ENCODE data around the gene ARRDC2. TPM values are rescaled to one million over a fixed set of nuclear protein-coding genes. Genes with fewer than 3 reads are reported as not detected.

The ARRDC2 gene
- total and polyA plus RNA-seq, 2 of the 13 experiments (the other 11 are each of a cell fraction or from before 2014, with no cell fraction given), result 2.1 to 3.4 TPM

DNA sequence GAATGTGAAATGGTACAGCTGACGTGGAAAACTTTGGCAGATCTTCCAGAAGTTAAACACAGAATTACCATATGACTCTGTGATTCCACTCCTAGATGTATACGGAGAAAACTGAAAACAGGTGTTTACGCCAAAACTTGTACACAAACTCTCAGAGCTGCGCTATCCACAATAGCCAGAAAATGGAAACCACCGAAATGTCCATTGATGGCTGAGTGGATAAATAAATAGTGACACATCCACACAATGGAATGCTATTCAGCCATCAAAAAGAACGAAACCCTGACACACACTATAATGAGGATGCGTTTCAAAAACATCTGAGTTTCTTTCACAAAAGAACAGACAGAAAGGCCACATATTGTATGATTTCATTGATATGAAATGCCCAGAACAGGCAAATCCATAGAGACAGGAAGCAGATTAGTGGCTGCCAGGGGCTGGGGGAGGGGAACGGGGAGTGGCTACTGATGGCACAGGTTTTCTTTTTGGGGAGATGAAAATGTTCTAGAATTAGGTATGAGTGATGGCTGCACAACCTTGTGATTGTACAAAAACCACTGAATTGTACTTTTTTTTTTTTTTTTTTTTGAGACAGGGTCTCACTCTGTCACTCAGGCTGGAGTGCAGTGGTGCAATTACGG is 45.7 kb downstream of the ARRDC2 start:
- intact Hi-C loops (cut with micrococcal nuclease; ENCODE audit: unreplicated experiment) (no loop called here), in situ Hi-C loops (cut with HindIII; ENCODE audit: extremely low pct_ligation_motif_present, low pct_unique_long_range_greater_than_20kb) (loop anchor here (25.0 kb wide), 1 partner anchor 116 kb away; the partner anchor contains the start of gene CCDC124)
- CTCF ChIA-PET (ENCODE audit: low intra/inter-chr PET ratio, low total read pairs), result no interaction called here

DNA sequence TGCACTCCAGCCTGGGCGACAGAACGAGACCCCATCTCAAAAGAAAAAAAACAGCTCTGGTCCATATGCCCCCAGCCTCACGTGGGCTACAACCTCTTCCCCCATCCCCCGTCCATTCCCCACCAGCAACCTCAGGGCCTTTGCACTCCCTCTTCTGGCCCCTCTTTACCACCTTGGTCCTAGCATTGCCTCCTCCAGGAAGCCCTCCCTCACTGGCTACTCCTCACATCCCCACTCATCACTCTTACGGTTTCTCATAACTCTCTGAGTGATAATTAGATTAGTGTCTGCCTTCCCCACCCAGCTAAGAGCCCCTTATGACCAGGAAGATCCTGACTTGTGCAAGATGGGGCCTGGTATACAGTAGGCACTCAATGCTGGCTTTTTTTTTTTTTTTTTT is 48.0 kb downstream of the ARRDC2 start:
- no peak for ATAC-seq
- H3K27me3 ChIP-seq (ENCODE audit: control insufficient read depth in 1 of 2, insufficient read depth in 2 of 2, low read length in 2 of 2), result peaks cover 0 to 6% of the 10 kb centered on the region in 2 experiments; a peak in 3 of 5 replicates
- no peaks in the 10 kb centered on the region for H4K20me1 ChIP-seq (ENCODE audit: insufficient read depth, low read length)
- BruUV-seq (replicated peaks), result no TSS peak
- H3K4me3 ChIP-seq (replicated peaks in 1 of 3; ENCODE audit: insufficient read depth in 1 of 3, low read depth in 2 of 3, low read length in 3 of 3), result no peak overlapping the region
- intact Hi-C loops (cut with micrococcal nuclease; ENCODE audit: unreplicated experiment) (no loop called here), in situ Hi-C loops (cut with HindIII; ENCODE audit: extremely low pct_ligation_motif_present, low pct_unique_long_range_greater_than_20kb) (loop anchor here (5.0 to 25.0 kb wide), 2 partner anchors 49 to 119 kb away; partner anchors contain the start of genes ARRDC2 and CCDC124)
- DNase-seq (ENCODE audit: low spot score), result no peak
- no peak overlapping the region for H3K27ac ChIP-seq (ENCODE audit: extremely low read length, insufficient read depth, low read length)
- ChIA-PET POLR2A (interaction anchor here (1.1 to 1.4 kb wide), 2 partner anchors 42 to 48 kb away, joined by 3 read pairs; partner anchors contain the start of gene ARRDC2), CTCF (ENCODE audit: low intra/inter-chr PET ratio, low total read pairs) (interaction anchor here (3.4 kb wide), 1 partner anchor 49 kb away, joined by 85 read pairs; the partner anchor contains the start of gene ARRDC2)
- no peaks in the 10 kb centered on the region for H3K36me3 ChIP-seq (replicated peaks in 1 of 2; ENCODE audit: control insufficient read depth in 1 of 2, insufficient read depth in 2 of 2, low read length in 2 of 2)
- no peak overlapping the region for H3K4me2 ChIP-seq (ENCODE audit: low read depth, low read length)
- H3K4me1 ChIP-seq (ENCODE audit: insufficient read depth, low read length), result peaks cover 17% of the 10 kb centered on the region
- no peak overlapping the region for H2AFZ ChIP-seq (ENCODE audit: low read length)
- TF ChIP-seq ZBTB40 (IDR thresholded peaks at IDR 0.05), result no peak
- no peak for TF ChIP-seq ZBTB40 (CRISPR knock-in tag; IDR thresholded peaks at IDR 0.05)
- TF ChIP-seq TCF7L2 (IDR thresholded peaks at IDR 0.05; ENCODE audit: low read depth, low read length), result no peak
- 44% methylated on average over 5 of the region's 5 CpGs for whole genome bisulfite sequencing (ENCODE audit: low lambda C conversion rate)
- no peaks in the 10 kb centered on the region for H3K79me2 ChIP-seq (ENCODE audit: insufficient read depth, low read length)
- no peaks in the 10 kb centered on the region for H3K9me3 ChIP-seq (ENCODE audit: low read length)
- FAIRE-seq, result no peak
- H3K9ac ChIP-seq (ENCODE audit: insufficient read depth, low read depth, low read length), result no peak overlapping the region

More for the DNA sequence above, 45.7 kb downstream of the ARRDC2 start:
- H3K27ac ChIP-seq (ENCODE audit: extremely low read length, insufficient read depth, low read length), result no peak overlapping the region
- 24% methylated on average over 9 of the region's 9 CpGs for WGBS (ENCODE audit: low lambda C conversion rate)
- POLR2A ChIA-PET, result no interaction called here
- TF ChIP-seq ZC3H4 (CRISPR knock-in tag; IDR thresholded peaks at IDR 0.05; ENCODE audit: borderline replicate concordance) (no peak), FLYWCH1 (CRISPR knock-in tag; IDR thresholded peaks at IDR 0.05) (no peak), ZNF101 (CRISPR knock-in tag; IDR thresholded peaks at IDR 0.05; ENCODE audit: borderline replicate concordance, low read depth) (no peak), POLR2G (IDR thresholded peaks at IDR 0.05; ENCODE audit: low read depth, low read length) (no peak), ZNF367 (CRISPR knock-in tag; IDR thresholded peaks at IDR 0.05; ENCODE audit: borderline replicate concordance) (no peak), MAFF (IDR thresholded peaks at IDR 0.05; ENCODE audit: low read depth, low read length) (no peak), ONECUT2 (CRISPR knock-in tag; IDR thresholded peaks at IDR 0.05) (no peak), KDM5A (IDR thresholded peaks at IDR 0.05; ENCODE audit: borderline replicate concordance, low read length) (no peak), YEATS2 (CRISPR knock-in tag; IDR thresholded peaks at IDR 0.05; ENCODE audit: borderline replicate concordance) (no peak), ZNF501 (CRISPR knock-in tag; IDR thresholded peaks at IDR 0.05) (no peak)
- TF ChIP-seq, protein P1, sequence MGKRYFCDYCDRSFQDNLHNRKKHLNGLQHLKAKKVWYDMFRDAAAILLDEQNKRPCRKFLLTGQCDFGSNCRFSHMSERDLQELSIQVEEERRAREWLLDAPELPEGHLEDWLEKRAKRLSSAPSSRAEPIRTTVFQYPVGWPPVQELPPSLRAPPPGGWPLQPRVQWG (CRISPR knock-in tag; IDR thresholded peaks at IDR 0.05; ENCODE audit: borderline replicate concordance, low read depth), result no peak
- ATAC-seq (no peak), FAIRE-seq (no peak), DNase-seq (ENCODE audit: low spot score) (no peak)
- peaks cover 16% of the 10 kb centered on the region for H3K4me1 ChIP-seq (ENCODE audit: insufficient read depth, low read length)
- BruUV-seq (replicated peaks), result no TSS peak
- H3K9ac ChIP-seq (ENCODE audit: insufficient read depth, low read depth, low read length), result no peak overlapping the region
- H2AFZ ChIP-seq (ENCODE audit: low read length), result no peak overlapping the region
- no peaks in the 10 kb centered on the region for H3K79me2 ChIP-seq (ENCODE audit: insufficient read depth, low read length)
- no peaks in the 10 kb centered on the region for H4K20me1 ChIP-seq (ENCODE audit: insufficient read depth, low read length)
- H3K27me3 ChIP-seq (ENCODE audit: control insufficient read depth in 1 of 2, insufficient read depth in 2 of 2, low read length in 2 of 2), result peaks cover 0 to 10% of the 10 kb centered on the region in 2 experiments; a peak in 3 of 5 replicates
- H3K4me3 ChIP-seq (replicated peaks in 1 of 3; ENCODE audit: insufficient read depth in 1 of 3, low read depth in 2 of 3, low read length in 3 of 3), result no peak overlapping the region
- H3K4me2 ChIP-seq (ENCODE audit: low read depth, low read length), result no peak overlapping the region
- H3K36me3 ChIP-seq (replicated peaks in 1 of 2; ENCODE audit: control insufficient read depth in 1 of 2, insufficient read depth in 2 of 2, low read length in 2 of 2), result no peaks in the 10 kb centered on the region
- no peaks in the 10 kb centered on the region for H3K9me3 ChIP-seq (ENCODE audit: low read length)
